Aorta (tissue), 5 donors: Measurements from ENCODE around the gene CHST2. TPM values are rescaled to one million over a fixed set of nuclear protein-coding genes. Genes with fewer than 3 reads are reported as not detected.

Experiments used
- ATAC-seq: fragments of 200-7000 bp; cut with Tn5 transposase; one replicate; pipeline ENCODE4 v1.9.1; 2022; ENCODE audit warnings: moderate library complexity; ENCODE audit not compliant: low FRiP score
- DNase-seq, 2 donors: peaks; one replicate each; pipeline ENCODE4 v3.0.0-alpha.2; 2020
- H3K27ac ChIP-seq, 2 donors: one replicate each; pipeline ENCODE4 v1.5.1; 2013; ENCODE audit warnings: low read length in 2 of 2, mild to moderate bottlenecking in 2 of 2, moderate library complexity in 2 of 2, control low read depth in 1 of 2, inconsistent platforms in 1 of 2, low read depth in 1 of 2
- H3K27me3 ChIP-seq, 2 donors: one replicate each; pipeline ENCODE4 v1.6.1; 2013; ENCODE audit warnings: control low read depth in 1 of 2, low read length in 1 of 2, mild to moderate bottlenecking in 1 of 2, moderate library complexity in 1 of 2; ENCODE audit not compliant: insufficient read depth in 2 of 2, control insufficient read depth in 1 of 2
- H3K36me3 ChIP-seq, 2 donors: one replicate each; pipeline ENCODE4 v1.6.1; 2013; ENCODE audit warnings: control low read depth in 1 of 2, low read length in 1 of 2, mild to moderate bottlenecking in 1 of 2; ENCODE audit not compliant: insufficient read depth in 2 of 2, control insufficient read depth in 1 of 2
- H3K4me1 ChIP-seq, 2 donors: one replicate each; pipeline ENCODE4 v1.6.1; 2013; ENCODE audit warnings: low read length in 2 of 2, control low read depth in 1 of 2, mild to moderate bottlenecking in 1 of 2, moderate library complexity in 1 of 2; ENCODE audit not compliant: insufficient read depth in 2 of 2, control insufficient read depth in 1 of 2
- H3K4me3 ChIP-seq, 2 donors: one replicate each; pipeline ENCODE4 v1.5.1; 2013; ENCODE audit warnings: low read length in 2 of 2, control low read depth in 1 of 2, mild to moderate bottlenecking in 1 of 2
- H3K9me3 ChIP-seq: one replicate; pipeline ENCODE4 v1.6.1; 2013; ENCODE audit warnings: mild to moderate bottlenecking, low read length; ENCODE audit not compliant: control insufficient read depth
- WGBS, 2 donors: extraction: QIAGEN DNeasy Blood & Tissue Kit; methylation state at CpG; one replicate each; pipeline ENCODE4 v1.1.7; 2013; 5-methylcytosine and 5-hydroxymethylcytosine counted together
- intact Hi-C, 2 donors: fragments of 100-400 bp; cut with DNase I; formaldehyde crosslinking; loops; one replicate each; pipeline versions ENCODE4 v1.14.2 to v1.15.0; 2022
- polyA plus RNA-seq, 2 donors: library from polyadenylated mRNA; stranded (reverse); fragments of 200-250 nt; gene quantifications; one replicate each; pipeline ENCODE4 v1.2.3, GENCODE V29; 2013
- total RNA-seq, 2 donors: library from RNA; stranded (reverse); fragmentation: NEBNext Ultra II Directional; extraction: Animal tissue kit (Norgen Biotek cat#: 25700); gene quantifications; one replicate each; pipeline ENCODE4 v1.2.1, GENCODE V29; 2021
- donor health status: healthy with polysubstance abuse.
- donor health status: Bipolar disorder and iron deficiency.
- donor health status: DM: no; HTN: no; CAD: no.
- donor health status: DM: no; HTN: no; CAD: no.
- donor health status: DM: yes; HTN: yes; CAD: no.

CHST2 gene
- total and polyA plus RNA-seq, 4 donors = 0.50 to 3.7 (median 2.7) TPM

DNA sequence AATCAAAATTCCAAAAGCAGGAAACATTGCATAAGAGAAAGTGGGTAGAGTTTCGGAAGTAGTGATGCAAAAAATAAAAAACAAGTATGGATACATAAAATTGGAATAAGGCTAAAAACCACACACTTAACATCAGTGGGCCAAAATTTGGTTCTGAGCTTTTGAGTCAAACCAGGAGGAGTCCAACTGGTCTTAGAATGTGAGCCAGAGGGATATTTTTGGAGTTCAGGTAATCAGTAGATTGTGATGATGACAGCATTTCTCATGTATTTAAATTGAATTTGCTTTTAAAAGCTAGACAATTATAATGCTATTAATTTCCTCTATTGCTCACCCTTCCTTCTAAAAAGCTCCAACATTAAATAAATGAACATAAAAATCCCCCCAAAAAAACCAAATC lies 38.2 kb upstream of the CHST2 start:
- H3K27ac ChIP-seq = no peak overlapping the region
- H3K9me3 ChIP-seq = no peaks in the 10 kb centered on the region
- no peaks in the 10 kb centered on the region for H3K36me3 ChIP-seq
- no peak overlapping the region for H3K4me3 ChIP-seq
- WGBS, 2 donors = 83 to 89% methylated on average over 1 of the region's 1 CpG
- no peaks in the 10 kb centered on the region for H3K27me3 ChIP-seq
- no peaks in the 10 kb centered on the region for H3K4me1 ChIP-seq
- intact Hi-C loops = no loop called here
- DNase-seq = no peak
- ATAC-seq = no peak

DNA sequence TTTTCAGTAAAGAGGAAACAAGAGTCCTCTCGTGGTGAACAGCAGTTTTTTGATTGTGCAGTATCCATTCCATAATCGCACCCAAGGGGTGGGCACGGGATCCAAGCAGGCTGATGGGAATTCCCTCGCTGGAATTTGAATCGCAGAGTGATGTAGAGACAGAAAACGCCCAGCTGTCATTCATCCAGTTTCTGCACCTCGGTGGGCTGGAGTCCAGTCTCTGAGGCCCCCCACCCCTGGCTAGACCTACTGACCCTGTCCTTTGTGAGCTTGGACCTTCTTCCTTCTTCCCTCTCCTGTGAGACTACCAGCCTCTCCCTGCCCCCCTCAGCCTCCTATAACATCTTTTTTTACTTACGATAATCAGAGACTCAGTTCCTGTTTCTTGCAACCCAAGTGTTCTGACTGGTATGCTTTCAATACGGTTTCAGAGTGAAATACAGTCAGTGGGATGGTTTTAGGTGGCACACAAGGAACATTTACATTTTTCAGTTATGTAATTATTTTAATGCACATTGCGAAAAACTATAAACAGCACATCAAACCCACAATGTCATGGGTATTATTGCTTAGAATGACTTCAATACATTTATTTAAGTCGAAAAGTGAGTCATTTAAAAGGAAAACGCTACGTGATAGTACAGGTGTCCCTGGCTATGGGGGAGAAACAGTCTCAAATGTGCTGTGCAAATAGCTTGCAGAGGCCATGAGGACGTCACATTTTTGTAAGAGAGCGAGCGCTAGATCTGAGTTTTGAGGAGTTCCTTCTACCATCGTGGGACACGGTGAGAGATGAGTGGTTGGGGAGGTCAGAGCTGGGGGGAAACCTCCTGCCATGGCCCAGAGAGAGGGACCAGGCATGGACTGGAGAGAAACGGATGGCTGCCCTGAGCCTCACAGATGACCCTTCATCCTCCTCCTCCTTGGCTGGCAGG lies 37.5 kb upstream of the CHST2 start:
- Histone ChIP-seq H3K27me3 (no peaks in the 10 kb centered on the region), H3K36me3 (no peaks in the 10 kb centered on the region), H3K9me3 (no peaks in the 10 kb centered on the region), H3K4me1 (no peaks in the 10 kb centered on the region), H3K4me3 (no peak overlapping the region), H3K27ac (no peak overlapping the region)
- intact Hi-C loops = no loop called here
- 84 to 86% methylated on average over 19 of the region's 19 CpGs for WGBS, 2 donors
- ATAC-seq (no peak), DNase-seq (no peak)

DNA sequence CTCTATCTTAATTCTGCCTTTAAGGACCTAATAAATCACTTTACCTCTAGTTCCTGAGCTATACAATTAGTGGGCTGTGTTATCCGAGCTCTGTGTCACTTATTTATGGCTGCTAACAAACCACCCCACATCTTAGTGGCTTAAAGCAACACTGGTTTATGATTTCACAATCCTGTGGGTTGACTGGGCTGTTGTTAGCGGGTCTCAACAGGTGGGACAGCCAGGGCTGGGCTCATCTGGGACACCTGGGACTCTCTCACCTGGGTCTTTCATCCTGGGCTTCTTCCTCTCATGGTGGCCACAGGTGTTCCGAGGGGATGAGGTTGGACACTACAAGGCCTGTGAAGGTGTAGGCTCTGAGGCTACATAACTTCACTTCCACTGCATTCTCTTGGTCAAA lies 35.8 kb upstream of the CHST2 start:
- WGBS, 2 donors = 87 to 93% methylated on average over 3 of the region's 3 CpGs
- Histone ChIP-seq H3K4me1 (no peaks in the 10 kb centered on the region), H3K27ac (no peak overlapping the region), H3K9me3 (no peaks in the 10 kb centered on the region), H3K4me3 (no peak overlapping the region), H3K36me3 (no peaks in the 10 kb centered on the region), H3K27me3 (no peaks in the 10 kb centered on the region)
- intact Hi-C loops = no loop called here
- ATAC-seq (no peak), DNase-seq (no peak)

DNA sequence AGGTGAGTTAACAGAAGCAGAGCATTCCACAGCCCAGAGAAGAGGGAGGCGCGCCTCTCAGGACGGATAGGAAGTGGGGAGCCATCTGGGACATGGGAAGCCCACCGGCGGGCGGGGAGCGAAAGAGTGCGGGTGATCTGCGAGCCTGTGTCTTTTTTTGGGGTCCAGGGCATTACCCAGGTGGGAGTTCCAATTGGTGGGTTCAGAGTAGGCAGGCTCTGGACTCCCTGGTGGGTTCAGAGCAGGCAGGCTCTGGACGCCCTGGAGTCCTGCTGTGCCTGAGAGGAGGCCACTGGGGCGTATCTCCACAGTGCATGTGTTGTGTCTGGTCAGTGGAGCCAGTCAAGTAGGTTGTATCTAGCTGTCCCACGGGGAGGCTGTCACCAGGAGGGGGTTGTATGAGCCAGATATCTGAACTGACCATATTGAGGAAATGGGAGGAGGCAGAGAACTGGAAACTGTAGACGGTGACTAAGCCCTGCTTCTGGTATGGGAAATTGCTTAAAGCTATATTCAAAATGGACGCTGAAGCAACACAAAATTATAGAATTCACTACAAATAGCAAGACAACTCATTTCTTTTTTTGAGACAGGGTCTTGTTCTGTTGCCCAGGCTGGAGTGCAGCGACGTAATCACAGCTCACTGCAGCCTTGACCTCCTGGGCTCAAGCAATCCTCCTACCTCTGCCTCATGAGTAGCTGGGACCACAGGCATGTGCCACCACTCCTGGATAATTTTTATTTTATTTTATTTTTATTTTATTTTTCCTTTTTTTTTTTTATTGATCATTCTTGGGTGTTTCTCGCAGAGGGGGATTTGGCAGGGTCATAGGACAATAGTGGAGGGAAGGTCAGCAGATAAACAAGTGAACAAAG lies 34.5 kb upstream of the CHST2 start:
- no peak overlapping the region for H3K27ac ChIP-seq
- no peaks in the 10 kb centered on the region for H3K9me3 ChIP-seq
- ATAC-seq (no peak), DNase-seq (no peak)
- H3K36me3 ChIP-seq = no peaks in the 10 kb centered on the region
- H3K27me3 ChIP-seq = no peaks in the 10 kb centered on the region
- no peaks in the 10 kb centered on the region for H3K4me1 ChIP-seq
- intact Hi-C loops = no loop called here
- WGBS, 2 donors = 90% methylated on average over 17 of the region's 17 CpGs
- no peak overlapping the region for H3K4me3 ChIP-seq

DNA sequence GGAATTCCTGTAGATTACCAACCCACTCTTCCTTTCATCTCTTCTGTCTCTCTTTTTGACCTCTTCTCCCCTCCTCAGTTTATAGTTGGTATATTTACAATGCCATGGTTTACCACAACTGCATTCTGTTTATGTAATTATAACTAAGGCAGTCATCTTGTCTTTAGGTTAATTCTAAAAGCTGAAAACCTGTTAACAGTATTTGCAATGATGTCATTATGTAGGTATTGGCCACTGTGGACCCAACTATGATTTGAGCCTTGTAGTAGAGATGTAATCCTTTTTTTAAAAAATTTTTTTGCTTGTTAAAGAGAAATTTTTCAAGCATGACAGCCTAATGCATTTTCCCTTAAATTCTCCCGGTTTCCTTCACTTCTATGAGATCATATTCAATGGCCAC lies 30.7 kb upstream of the CHST2 start:
- intact Hi-C loops = no loop called here
- Histone ChIP-seq H3K27me3 (peaks cover 0 to 2% of the 10 kb centered on the region in 2 donors), H3K9me3 (no peaks in the 10 kb centered on the region), H3K27ac (no peak overlapping the region), H3K4me1 (no peaks in the 10 kb centered on the region), H3K36me3 (no peaks in the 10 kb centered on the region), H3K4me3 (no peak overlapping the region)
- 46 to 60% methylated on average over 1 of the region's 1 CpG for WGBS, 2 donors
- DNase-seq = no peak
- ATAC-seq = no peak

DNA sequence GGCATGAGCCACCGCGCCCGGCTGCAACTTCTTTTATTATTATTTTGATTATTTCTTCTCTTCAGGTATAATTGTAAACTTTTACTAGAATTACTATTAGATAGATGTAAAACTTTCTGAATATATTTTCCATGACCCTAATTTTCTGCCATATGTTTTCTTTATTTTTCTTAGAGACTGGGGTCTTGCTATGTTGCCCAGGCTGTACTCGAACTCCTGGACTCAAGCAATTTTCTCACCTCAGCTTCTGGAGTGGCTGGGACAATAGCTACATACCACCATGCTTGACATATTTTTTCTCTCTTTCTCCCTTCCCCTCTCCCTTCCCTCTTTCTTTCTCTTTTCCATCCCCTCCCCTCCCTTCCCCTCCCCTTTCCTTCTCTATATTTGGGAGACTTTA lies 29.6 kb upstream of the CHST2 start:
- 95 to 97% methylated on average over 4 of the region's 4 CpGs for WGBS, 2 donors

DNA sequence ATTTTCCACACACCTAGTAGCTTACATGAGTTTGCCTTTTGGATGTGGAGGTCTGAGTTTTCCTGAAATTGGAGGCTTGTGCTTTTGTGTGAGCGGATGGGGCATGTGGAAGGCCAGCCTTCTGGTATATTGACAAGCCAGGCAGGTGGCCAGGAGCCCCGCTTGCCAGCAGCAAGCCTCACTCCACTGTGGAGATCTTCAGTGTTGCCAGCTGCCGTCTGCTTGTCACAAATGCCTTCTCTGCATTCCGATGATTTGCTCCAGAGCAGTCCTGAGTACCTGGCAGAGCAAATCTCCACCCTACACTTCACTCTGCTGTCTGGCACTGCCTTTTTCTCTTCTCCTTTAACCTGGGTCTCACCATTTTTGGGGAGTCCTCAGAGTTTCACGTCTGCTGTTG lies 29.1 kb upstream of the CHST2 start:
- Histone ChIP-seq H3K27ac (no peak overlapping the region), H3K4me1 (no peaks in the 10 kb centered on the region), H3K9me3 (no peaks in the 10 kb centered on the region), H3K4me3 (no peak overlapping the region), H3K27me3 (peaks cover 0 to 2% of the 10 kb centered on the region in 2 donors), H3K36me3 (no peaks in the 10 kb centered on the region)
- DNase-seq = no peak
- WGBS, 2 donors = 34 to 35% methylated on average over 5 of the region's 5 CpGs
- intact Hi-C loops = no loop called here
- ATAC-seq = no peak

More for the DNA sequence above, 29.6 kb upstream of the CHST2 start:
- intact Hi-C loops = no loop called here
- Histone ChIP-seq H3K27ac (no peak overlapping the region), H3K9me3 (no peaks in the 10 kb centered on the region), H3K4me3 (no peak overlapping the region), H3K36me3 (no peaks in the 10 kb centered on the region), H3K4me1 (no peaks in the 10 kb centered on the region), H3K27me3 (peaks cover 0 to 2% of the 10 kb centered on the region in 2 donors)
- DNase-seq (no peak), ATAC-seq (no peak)

DNA sequence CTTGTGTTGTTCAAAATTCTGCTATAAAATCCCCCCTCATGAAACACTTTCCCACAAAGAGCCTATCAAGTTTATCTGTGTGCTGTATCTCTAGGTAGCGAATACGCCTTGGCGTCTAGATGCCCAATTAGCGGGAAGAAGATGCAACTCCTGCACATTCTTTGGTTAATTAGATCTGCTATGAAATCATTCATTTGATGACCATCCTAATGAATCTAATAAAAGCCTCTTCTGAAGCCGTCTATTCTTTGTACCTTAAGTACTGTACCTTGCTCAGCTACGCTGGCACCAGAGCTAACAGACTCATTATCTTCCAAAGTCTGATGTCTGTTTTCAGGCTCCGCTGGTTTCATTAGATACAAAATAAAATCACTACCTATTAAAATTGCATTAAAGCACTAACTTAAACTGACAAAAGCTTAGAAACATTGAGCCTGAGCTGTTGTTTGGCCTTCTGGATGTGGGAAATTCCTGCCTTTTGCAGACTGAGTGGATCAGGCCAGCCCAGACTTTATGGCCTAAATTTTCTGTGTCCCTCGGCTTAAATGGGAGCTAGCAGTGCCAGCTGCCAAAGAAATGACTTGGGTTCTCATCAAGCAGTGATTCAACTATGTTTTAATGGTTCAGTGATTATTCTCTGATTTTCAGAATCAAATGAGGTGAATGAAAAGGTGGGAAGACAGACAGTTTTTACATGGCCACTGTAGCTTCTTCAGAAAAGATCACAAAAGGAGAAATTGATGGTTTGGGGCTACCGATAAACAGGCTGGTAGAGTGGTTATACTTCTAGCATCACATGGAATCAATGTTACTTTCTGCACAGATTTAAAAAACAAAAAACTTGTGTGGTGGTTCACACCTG lies 28.4 kb upstream of the CHST2 start:
- H3K27me3 ChIP-seq = peaks cover 0 to 2% of the 10 kb centered on the region in 2 donors
- no peak overlapping the region for H3K4me3 ChIP-seq
- no peaks in the 10 kb centered on the region for H3K4me1 ChIP-seq
- H3K27ac ChIP-seq = no peak overlapping the region
- intact Hi-C loops = no loop called here
- DNase-seq (no peak), ATAC-seq (no peak)
- H3K36me3 ChIP-seq = no peaks in the 10 kb centered on the region
- WGBS, 2 donors = 87 to 89% methylated on average over 9 of the region's 9 CpGs
- H3K9me3 ChIP-seq = no peaks in the 10 kb centered on the region
